Activated T-helper 2 cell treated with anti-CD3 and anti-CD28 coated beads, Interferon-gamma antibody, Interleukin-2, Interleukin-4, amounts not matched to agents 10 μg/mL and 5 μg/mL and 100 μg/mL, durations not matched to agents 14 hours and 24 hours and 36 hours (primary cell): Measurements from ENCODE around the gene NMU. TPM values are rescaled to one million over a fixed set of nuclear protein-coding genes. Genes with fewer than 3 reads are reported as not detected.
A peak's percentile ranks its signal among the peaks of the same experiment; 100 is the strongest.
"Not testable (repeated sequence)": the region's sequence is repeated elsewhere in the genome, so short reads cannot be mapped to it uniquely, and the experiment has no call there.

ENCODE experiments used
- DNase-seq: peaks from one replicate; pipeline ENCODE4 v3.0.0; 2021; ENCODE audit warnings: low spot score
- H3K27ac Mint-ChIP-seq: one replicate; pipeline ENCODE4 v1.8.0; 2021; ENCODE audit warnings: mixed read lengths
- H3K27me3 Mint-ChIP-seq: one replicate; pipeline ENCODE4 v1.8.0; 2021; ENCODE audit warnings: low read depth, mixed read lengths
- H3K36me3 Mint-ChIP-seq: one replicate; pipeline ENCODE4 v1.8.0; 2021; ENCODE audit warnings: low read depth, mixed read lengths
- H3K4me1 Mint-ChIP-seq: one replicate; pipeline ENCODE4 v1.8.0; 2021; ENCODE audit warnings: low read depth, mixed read lengths
- H3K4me3 Mint-ChIP-seq: one replicate; pipeline ENCODE4 v1.8.0; 2021; ENCODE audit warnings: low read depth, mild to moderate bottlenecking, moderate library complexity, mixed read lengths
- H3K9me3 Mint-ChIP-seq: one replicate; pipeline ENCODE4 v1.8.0; 2021; ENCODE audit warnings: mixed read lengths
- intact Hi-C: fragments of 100-400 bp; cut with micrococcal nuclease; formaldehyde crosslinking; loops from one replicate; pipeline ENCODE4 v1.15.1; 2023
- total RNA-seq: library from RNA; stranded (reverse); gene quantifications from 2 replicates; pipeline ENCODE4 v1.2.3, GENCODE V29; 2022

NMU gene
- total RNA-seq: 0.25 TPM in 1 of 2 replicates, not detected in the other

- no peaks in the 10 kb centered on the region for H3K9me3 Mint-ChIP-seq
- DNase-seq: peak; percentile 9
- H3K4me1 Mint-ChIP-seq: peaks cover 12% of the 10 kb centered on the region
- no peaks in the 10 kb centered on the region for H3K36me3 Mint-ChIP-seq
- intact Hi-C loops: loop anchor here (10.0 kb wide), 1 partner anchor 181 kb away; no protein-coding TSS in a partner anchor
- peak within 1 kb of the TSS; percentile 49 for H3K4me3 Mint-ChIP-seq
- peaks cover 61% of the 10 kb centered on the region for H3K27me3 Mint-ChIP-seq
- no peak within 1 kb of the TSS for H3K27ac Mint-ChIP-seq
Measured at GRCh38 chr4:55635741-55636655, at the start of gene NMU. Gene NMU (minus strand): TSS chr4:55636298. CDS start chr4:55636192, 106 bp downstream.

GRCh38 chr4:55684276-55684675, 48.2 kb upstream of the NMU start:
- Mint-ChIP-seq H3K36me3 (no peaks in the 10 kb centered on the region), H3K27me3 (no peaks in the 10 kb centered on the region), H3K4me3 (no peak overlapping the region), H3K4me1 (no peaks in the 10 kb centered on the region), H3K9me3 (no peaks in the 10 kb centered on the region), H3K27ac (no peak overlapping the region)
- DNase-seq: no peak
- intact Hi-C loops: no loop called here

GRCh38 chr4:55682797-55683196, 46.7 kb upstream of the NMU start:
- H3K27me3 Mint-ChIP-seq, H3K36me3 Mint-ChIP-seq, H3K27ac Mint-ChIP-seq, H3K9me3 Mint-ChIP-seq, DNase-seq, H3K4me1 Mint-ChIP-seq, intact Hi-C loops, H3K4me3 Mint-ChIP-seq: not testable (repeated sequence)

GRCh38 chr4:55682295-55682694, 46.2 kb upstream of the NMU start:
- H3K36me3 Mint-ChIP-seq: no peaks in the 10 kb centered on the region
- H3K27me3 Mint-ChIP-seq: peaks cover 2% of the 10 kb centered on the region
- H3K4me3 Mint-ChIP-seq: no peak overlapping the region
- H3K27ac Mint-ChIP-seq: no peak overlapping the region
- no peak for DNase-seq
- H3K4me1 Mint-ChIP-seq: no peaks in the 10 kb centered on the region
- intact Hi-C loops: no loop called here
- no peaks in the 10 kb centered on the region for H3K9me3 Mint-ChIP-seq

GRCh38 chr4:55681430-55681829, 45.3 kb upstream of the NMU start:
- H3K9me3 Mint-ChIP-seq: no peaks in the 10 kb centered on the region

GRCh38 chr4:55675196-55675793, 39.2 kb upstream of the NMU start:
- intact Hi-C loops: no loop called here
- Mint-ChIP-seq H3K27me3 (peaks cover 3% of the 10 kb centered on the region), H3K36me3 (no peaks in the 10 kb centered on the region)

More at GRCh38 chr4:55681430-55681829, 45.3 kb upstream of the NMU start:
- H3K4me1 Mint-ChIP-seq: no peaks in the 10 kb centered on the region
- no peak overlapping the region for H3K27ac Mint-ChIP-seq
- DNase-seq: no peak
- peaks cover 3% of the 10 kb centered on the region for H3K27me3 Mint-ChIP-seq
- no peaks in the 10 kb centered on the region for H3K36me3 Mint-ChIP-seq
- H3K4me3 Mint-ChIP-seq: no peak overlapping the region
- intact Hi-C loops: no loop called here

GRCh38 chr4:55673424-55673823, 37.3 kb upstream of the NMU start:
- Mint-ChIP-seq H3K27ac (no peak overlapping the region), H3K9me3 (no peaks in the 10 kb centered on the region), H3K27me3 (peaks cover 4% of the 10 kb centered on the region), H3K4me1 (no peaks in the 10 kb centered on the region), H3K4me3 (no peak overlapping the region), H3K36me3 (no peaks in the 10 kb centered on the region)
- DNase-seq: no peak
- intact Hi-C loops: no loop called here

More at GRCh38 chr4:55675196-55675793, 39.2 kb upstream of the NMU start:
- no peak for DNase-seq
- no peak overlapping the region for H3K27ac Mint-ChIP-seq
- no peaks in the 10 kb centered on the region for H3K4me1 Mint-ChIP-seq
- H3K9me3 Mint-ChIP-seq: no peaks in the 10 kb centered on the region
- no peak overlapping the region for H3K4me3 Mint-ChIP-seq

- H3K27me3 Mint-ChIP-seq: peaks cover 3% of the 10 kb centered on the region
Measured at GRCh38 chr4:55671667-55672066, 35.6 kb upstream of the NMU start.

GRCh38 chr4:55670695-55671094, 34.6 kb upstream of the NMU start:
- Mint-ChIP-seq H3K9me3 (no peaks in the 10 kb centered on the region), H3K4me3 (no peak overlapping the region), H3K4me1 (no peaks in the 10 kb centered on the region), H3K36me3 (no peaks in the 10 kb centered on the region), H3K27me3 (peaks cover 3% of the 10 kb centered on the region), H3K27ac (no peak overlapping the region)
- intact Hi-C loops: no loop called here
- no peak for DNase-seq

More at GRCh38 chr4:55671667-55672066, 35.6 kb upstream of the NMU start:
- Mint-ChIP-seq H3K4me3 (no peak overlapping the region), H3K9me3 (no peaks in the 10 kb centered on the region), H3K4me1 (no peaks in the 10 kb centered on the region), H3K36me3 (no peaks in the 10 kb centered on the region), H3K27ac (no peak overlapping the region)
- intact Hi-C loops: no loop called here
- DNase-seq: no peak

GRCh38 chr4:55668449-55668848, 32.4 kb upstream of the NMU start:
- H3K36me3 Mint-ChIP-seq: no peaks in the 10 kb centered on the region
- intact Hi-C loops: no loop called here
- H3K4me1 Mint-ChIP-seq: no peaks in the 10 kb centered on the region
- H3K27me3 Mint-ChIP-seq: peaks cover 4% of the 10 kb centered on the region
- H3K4me3 Mint-ChIP-seq: no peak overlapping the region
- DNase-seq: no peak
- no peak overlapping the region for H3K27ac Mint-ChIP-seq
- no peaks in the 10 kb centered on the region for H3K9me3 Mint-ChIP-seq

GRCh38 chr4:55666535-55666934, 30.4 kb upstream of the NMU start:
- Mint-ChIP-seq H3K27me3 (peaks cover 4% of the 10 kb centered on the region), H3K9me3 (no peaks in the 10 kb centered on the region), H3K4me3 (no peak overlapping the region), H3K36me3 (no peaks in the 10 kb centered on the region), H3K27ac (no peak overlapping the region), H3K4me1 (peaks cover 2% of the 10 kb centered on the region)
- intact Hi-C loops: no loop called here
- DNase-seq: no peak

GRCh38 chr4:55663145-55663544, 27.0 kb upstream of the NMU start:
- H3K27me3 Mint-ChIP-seq: peaks cover 3% of the 10 kb centered on the region
- H3K27ac Mint-ChIP-seq: no peak overlapping the region
- peaks cover 4% of the 10 kb centered on the region for H3K9me3 Mint-ChIP-seq
- no peaks in the 10 kb centered on the region for H3K36me3 Mint-ChIP-seq
- no peak for DNase-seq
- no peak overlapping the region for H3K4me3 Mint-ChIP-seq
- intact Hi-C loops: no loop called here
- H3K4me1 Mint-ChIP-seq: peaks cover 4% of the 10 kb centered on the region

- intact Hi-C loops: no loop called here
- Mint-ChIP-seq H3K27ac (no peak overlapping the region), H3K4me1 (peaks cover 4% of the 10 kb centered on the region), H3K36me3 (no peaks in the 10 kb centered on the region), H3K9me3 (peaks cover 4% of the 10 kb centered on the region), H3K4me3 (no peak overlapping the region), H3K27me3 (peaks cover 2% of the 10 kb centered on the region)
- DNase-seq: no peak
Measured at GRCh38 chr4:55661398-55662056, 25.4 kb upstream of the NMU start.
